Endometrial microvascular endothelial cells (primary cell): ENCODE results near the gene SLC12A3. TPM values are rescaled to one million over a fixed set of nuclear protein-coding genes. Genes with fewer than 3 reads are reported as not detected.

ENCODE experiments used
- in situ Hi-C: cut with HindIII; loops from 2 replicates; pipeline ENCODE4 v1.10.0; 2017; ENCODE audit warnings: low sequenced_read_pairs, low pct_unique_long_range_greater_than_20kb; ENCODE audit errors: inconsistent ontology term
- total RNA-seq: library from RNA; depleted of rRNA; stranded (reverse); fragments of >200 nt; gene quantifications from one replicate; pipeline ENCODE4 v1.2.3, GENCODE V29; 2015; ENCODE audit errors: inconsistent ontology term

SLC12A3 gene
- total RNA-seq, 1 donor from 2014 or later: not detected

- in situ Hi-C loops: no loop called here
Measured at GRCh38 chr16:56947604-56947995, 82.6 kb downstream of the SLC12A3 start.

GRCh38 chr16:56948234-56948633 lies 83.2 kb downstream of the SLC12A3 start:
- in situ Hi-C loops: no loop called here

DNA sequence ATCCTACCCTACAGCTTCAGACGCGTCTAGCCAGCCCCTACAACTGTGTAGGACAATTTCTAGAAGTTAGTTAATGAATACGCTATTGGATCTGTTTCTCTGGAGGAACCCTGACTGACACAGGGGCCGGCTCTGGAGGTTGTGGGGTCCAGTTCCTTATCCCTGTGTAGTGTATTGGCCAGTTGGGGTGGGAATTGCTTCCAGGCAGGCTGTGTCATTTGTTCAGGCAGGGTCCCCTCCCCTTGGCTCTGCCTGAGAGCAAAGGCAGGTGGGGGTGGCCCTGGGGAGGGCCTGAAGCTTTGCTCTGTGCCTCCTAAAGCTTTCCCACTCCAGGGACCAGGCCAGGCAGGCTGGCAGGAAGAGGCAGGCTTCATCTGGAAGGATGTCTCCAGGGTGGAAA lies 85.0 kb downstream of the SLC12A3 start:
- in situ Hi-C loops: no loop called here

- in situ Hi-C loops: no loop called here
Measured at GRCh38 chr16:56950455-56950854, 85.4 kb downstream of the SLC12A3 start.

DNA sequence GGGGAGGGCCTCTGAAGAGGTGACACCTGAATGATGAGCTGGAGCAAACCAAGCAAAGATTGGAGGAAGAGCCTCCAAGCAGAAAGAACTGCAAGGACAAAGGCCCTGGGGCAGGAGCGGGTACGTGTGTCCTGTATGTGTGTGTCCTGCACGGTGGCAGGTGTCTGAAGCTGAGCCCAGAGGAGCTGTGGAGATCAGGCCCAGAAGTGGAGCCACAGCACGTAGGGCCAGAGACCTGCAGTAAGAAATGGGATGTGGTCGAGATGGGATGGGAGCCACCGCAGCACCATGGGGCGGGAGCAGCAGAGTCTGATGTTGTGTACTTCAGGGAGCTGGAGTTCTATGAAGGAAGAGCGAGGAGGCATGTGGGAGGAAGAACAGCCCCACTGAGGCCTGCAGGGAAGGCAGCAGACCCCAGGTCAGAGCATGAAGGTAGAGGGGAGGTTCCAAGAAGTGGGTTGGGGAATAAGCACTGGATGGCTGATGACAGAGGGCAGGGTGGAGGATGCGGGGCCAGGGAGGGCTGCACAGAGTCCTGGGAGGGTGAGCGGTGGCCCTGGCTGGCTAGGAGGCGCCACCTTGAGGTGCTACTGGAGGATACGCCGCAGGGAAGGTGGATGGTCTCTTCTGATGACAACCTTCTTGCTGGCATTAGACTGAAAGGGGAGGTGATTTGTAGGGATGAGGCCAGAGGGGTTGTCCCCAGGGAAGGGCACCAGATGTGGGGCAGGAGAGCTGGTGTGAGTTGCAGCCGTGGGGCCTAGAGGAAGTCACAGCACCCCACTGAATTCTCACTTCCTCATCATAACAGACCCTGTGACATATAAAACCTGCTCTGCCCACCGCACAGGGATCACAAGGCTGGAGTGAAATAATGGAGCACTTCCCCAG lies 86.1 kb downstream of the SLC12A3 start:
- in situ Hi-C loops: no loop called here

GRCh38 chr16:56953006-56953405 lies 88.0 kb downstream of the SLC12A3 start:
- in situ Hi-C loops: no loop called here

DNA sequence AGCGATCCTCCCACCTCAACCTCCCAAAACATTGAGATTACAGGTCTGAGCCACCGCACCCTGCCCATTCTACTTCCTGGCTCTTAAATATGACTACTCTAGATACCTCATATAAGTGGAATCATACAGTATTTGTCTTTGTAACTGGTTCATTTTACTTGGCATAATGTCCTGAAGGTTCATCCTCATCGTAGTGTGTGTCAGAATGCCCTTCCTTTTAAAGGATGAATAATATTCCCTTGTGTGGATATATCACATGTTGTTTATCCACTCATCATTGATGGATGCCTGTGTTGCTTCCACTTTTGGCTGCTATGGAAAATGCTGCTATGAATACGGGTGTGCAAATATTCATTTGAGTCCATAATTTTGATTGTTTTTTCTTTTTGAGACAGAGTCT lies 91.1 kb downstream of the SLC12A3 start:
- in situ Hi-C loops: no loop called here

GRCh38 chr16:56956756-56957155 lies 91.7 kb downstream of the SLC12A3 start:
- in situ Hi-C loops: no loop called here

DNA sequence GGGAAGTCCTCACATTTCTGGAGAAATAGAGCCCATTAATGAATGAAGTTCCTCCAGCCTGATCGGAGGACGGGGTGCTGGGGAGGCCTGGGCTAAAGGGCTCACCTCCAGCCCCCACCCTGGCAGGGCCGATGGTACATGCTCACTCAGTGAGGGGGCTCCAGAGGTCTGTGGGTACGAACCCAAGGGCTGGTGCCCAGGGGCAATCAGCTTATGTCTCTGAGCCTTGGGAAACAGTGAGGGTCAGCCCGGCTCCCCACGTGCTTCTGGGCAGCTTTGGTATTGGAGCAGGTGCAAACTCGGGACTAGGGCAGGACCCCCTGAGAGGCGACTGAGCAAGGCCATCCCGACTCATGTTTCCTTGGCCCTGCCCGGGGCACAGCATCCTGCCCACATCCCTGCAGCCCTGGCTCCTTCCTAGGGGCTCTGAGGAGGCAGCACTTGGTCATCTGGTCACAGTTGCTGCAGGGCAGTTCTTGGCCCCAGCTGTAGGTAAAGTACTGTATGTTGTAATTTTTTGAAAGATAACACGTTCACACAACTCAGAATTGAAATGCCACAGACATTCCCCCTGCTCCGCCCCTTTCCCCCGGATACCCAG lies 95.8 kb downstream of the SLC12A3 start:
- in situ Hi-C loops: no loop called here

GRCh38 chr16:56961386-56961785 lies 96.4 kb downstream of the SLC12A3 start:
- in situ Hi-C loops: no loop called here

DNA sequence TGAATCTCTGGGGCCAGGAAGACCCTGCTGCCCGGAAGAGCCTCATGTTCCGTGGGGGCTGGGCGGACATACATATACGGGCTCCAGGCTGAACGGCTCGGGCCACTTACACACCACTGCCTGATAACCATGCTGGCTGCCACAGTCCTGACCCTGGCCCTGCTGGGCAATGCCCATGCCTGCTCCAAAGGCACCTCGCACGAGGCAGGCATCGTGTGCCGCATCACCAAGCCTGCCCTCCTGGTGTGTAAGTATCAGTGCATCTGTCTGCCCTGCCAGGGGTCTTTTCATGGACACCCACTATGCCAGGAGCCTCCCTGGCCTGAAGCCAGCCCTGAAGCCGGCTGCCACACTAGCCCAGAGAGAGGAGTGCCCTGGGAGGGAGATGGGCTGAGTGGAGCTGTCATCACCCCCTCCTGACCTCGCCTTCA lies 96.9 kb downstream of the SLC12A3 start, which contains the start of gene CETP:
CETP (plus strand) TSS at position 100 of the 431 bp plus-strand sequence; CDS start at position 130, 30 bp downstream.
- in situ Hi-C loops: no loop called here

- in situ Hi-C loops: no loop called here
Measured at GRCh38 chr16:56964243-56965148, 99.5 kb downstream of the SLC12A3 start.

Other genes starting within 250 kb of the SLC12A3 start
- gene MT1E, start 239.4 kb upstream of the SLC12A3 start, total RNA-seq: 878 TPM
- gene MT1M, start 232.5 kb upstream of the SLC12A3 start, total RNA-seq: 4.6 TPM
- gene MT1A, start 226.5 kb upstream of the SLC12A3 start, total RNA-seq: 40.6 TPM
- gene MT1B, start 213.3 kb upstream of the SLC12A3 start, total RNA-seq: not detected
- 6.5 TPM for gene MT1F, start 207.2 kb upstream of the SLC12A3 start, total RNA-seq
- not detected for gene MT1G, start 197.1 kb upstream of the SLC12A3 start, total RNA-seq
- not detected for gene MT1H, start 195.4 kb upstream of the SLC12A3 start, total RNA-seq
- gene MT1X, start 182.7 kb upstream of the SLC12A3 start, total RNA-seq: 114 TPM
- gene NUP93, start 135.1 kb upstream of the SLC12A3 start, total RNA-seq: 99.0 TPM
- 78.0 TPM for gene HERPUD1, start 66.9 kb downstream of the SLC12A3 start, total RNA-seq
- 14.7 TPM for gene CETP, start 96.7 kb downstream of the SLC12A3 start, total RNA-seq
- gene NLRC5, start 124.3 kb downstream of the SLC12A3 start, total RNA-seq: 35.0 TPM
- gene CPNE2, start 227.4 kb downstream of the SLC12A3 start, total RNA-seq: 87.9 TPM